ENCODE data around the gene PXDN.

PXDN gene

DNA sequence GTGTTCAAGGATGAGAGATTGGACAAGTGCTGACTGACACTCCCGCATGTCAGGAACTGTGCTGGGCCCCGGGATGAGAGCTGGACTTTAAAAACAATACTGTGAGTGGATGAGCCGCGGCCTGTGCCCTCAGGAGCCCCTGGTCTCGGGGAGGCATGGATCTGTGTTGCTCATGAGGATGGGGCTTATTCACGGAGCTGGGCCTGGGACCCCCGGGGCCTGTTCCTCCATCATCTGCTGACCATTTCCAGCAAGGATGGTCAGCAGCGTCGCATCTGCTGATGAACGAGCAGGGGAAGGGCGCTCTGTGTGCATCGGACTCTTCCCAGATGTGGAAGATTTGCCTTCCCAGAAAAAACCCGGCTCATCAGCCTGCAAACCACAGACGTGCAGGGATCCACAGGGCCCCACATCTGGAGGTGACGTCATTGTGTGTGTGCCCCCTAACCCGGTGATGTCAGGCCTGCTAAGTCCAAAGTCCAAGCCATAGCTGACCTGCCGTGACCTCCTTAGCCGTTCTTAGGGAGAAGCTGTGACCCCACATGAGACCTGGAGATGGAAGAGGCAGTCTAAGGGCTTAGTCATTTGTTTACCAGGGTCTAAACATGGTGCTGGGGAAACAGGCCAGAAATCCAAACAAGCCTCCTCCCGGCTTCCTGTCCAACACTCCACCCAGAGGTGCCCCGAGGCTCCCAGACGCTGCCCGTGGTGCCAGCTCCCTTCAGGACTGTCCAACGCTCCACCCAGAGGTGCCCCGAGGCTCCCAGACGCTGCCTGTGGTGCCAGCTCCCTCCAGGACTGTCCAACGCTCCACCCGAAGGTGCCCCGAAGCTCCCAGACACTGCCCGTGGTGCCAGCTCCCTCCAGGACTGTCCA lies 143.9 kb downstream of the PXDN start:
- DNase-seq (ENCODE audit: low read depth, low spot score) = no peak
- H3K27ac ChIP-seq (ENCODE audit: low read length) = no peak overlapping the region

DNA sequence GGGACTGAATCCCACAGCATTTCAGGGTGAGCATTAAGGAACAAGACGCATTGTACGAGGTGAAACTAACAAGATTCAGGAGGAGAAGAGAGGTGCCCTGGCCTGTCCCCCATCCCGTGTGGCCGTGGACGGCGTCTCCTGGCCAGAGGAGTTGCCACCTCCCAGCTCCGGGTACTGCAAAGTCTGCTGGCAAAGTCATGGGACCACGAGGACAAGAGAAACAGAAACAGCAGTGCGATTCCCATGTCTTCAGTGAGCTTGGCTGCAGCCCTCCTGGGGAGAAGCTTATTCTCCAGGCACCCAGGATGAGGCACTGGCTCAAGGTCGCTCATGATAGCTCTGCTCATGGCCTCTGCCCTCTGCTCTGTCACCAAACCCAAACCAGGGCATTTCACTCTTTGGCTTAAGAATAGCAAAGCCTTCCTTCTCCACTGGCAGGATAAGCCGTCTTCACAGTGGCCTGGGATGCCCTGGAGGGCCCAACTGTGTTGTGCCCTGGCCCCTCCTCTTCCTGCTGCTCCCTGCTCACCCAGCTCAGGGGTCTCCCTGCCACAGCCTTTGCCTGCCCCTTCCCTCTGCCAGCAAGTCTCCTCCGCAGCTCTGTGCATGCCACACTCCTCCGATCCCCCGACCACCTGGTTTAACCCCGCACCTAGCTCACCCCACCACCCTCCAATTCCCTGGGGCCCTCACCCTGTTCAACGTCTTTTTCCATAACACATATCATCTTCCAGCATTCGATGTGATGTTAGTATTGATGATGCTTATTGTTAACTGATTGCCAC lies 144.8 kb downstream of the PXDN start:
- Histone ChIP-seq H3K27ac (ENCODE audit: low read length) (no peak overlapping the region), H3K36me3 (ENCODE audit: control insufficient read depth, insufficient read depth, low read length) (no peaks in the 10 kb centered on the region), H3K9me3 (ENCODE audit: control insufficient read depth, insufficient read depth, low read length) (no peaks in the 10 kb centered on the region), H3K27me3 (ENCODE audit: control insufficient read depth, insufficient read depth, low read length) (no peaks in the 10 kb centered on the region), H3K4me3 (ENCODE audit: low read length) (no peak overlapping the region), H3K4me1 (ENCODE audit: control insufficient read depth, insufficient read depth, low read length) (no peaks in the 10 kb centered on the region)
- no CpG with 5 or more reads among the region's 17 CpGs for WGBS (ENCODE audit: insufficient coverage, insufficient read length)
- no peak for DNase-seq (ENCODE audit: low read depth, low spot score)

More for the DNA sequence above, 143.9 kb downstream of the PXDN start:
- WGBS (ENCODE audit: insufficient coverage, insufficient read length) = no CpG with 5 or more reads among the region's 29 CpGs
- Histone ChIP-seq H3K9me3 (ENCODE audit: control insufficient read depth, insufficient read depth, low read length) (no peaks in the 10 kb centered on the region), H3K36me3 (ENCODE audit: control insufficient read depth, insufficient read depth, low read length) (no peaks in the 10 kb centered on the region), H3K4me1 (ENCODE audit: control insufficient read depth, insufficient read depth, low read length) (peaks cover 2% of the 10 kb centered on the region; the same call in 1 of the 2 replicates), H3K27me3 (ENCODE audit: control insufficient read depth, insufficient read depth, low read length) (no peaks in the 10 kb centered on the region), H3K4me3 (ENCODE audit: low read length) (no peak overlapping the region)

DNA sequence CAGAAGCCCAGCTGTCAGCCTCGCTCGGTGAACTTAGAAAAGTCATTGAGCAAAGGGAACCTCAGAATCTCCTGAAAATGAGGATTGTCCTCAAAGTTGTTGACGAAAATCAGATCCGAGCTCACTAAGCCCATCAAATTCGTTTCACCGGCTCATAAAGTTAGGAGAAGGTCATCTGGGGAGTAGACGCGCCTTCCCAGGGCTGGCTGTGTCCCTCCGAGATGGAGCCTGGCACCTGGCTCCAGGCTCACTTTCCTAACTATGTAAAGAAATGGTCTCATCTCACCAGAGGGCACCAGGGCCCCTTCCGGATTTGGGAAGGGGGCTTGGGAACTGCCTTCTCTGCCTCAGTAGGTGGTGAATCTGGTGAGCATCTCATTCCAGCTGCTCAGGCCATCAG lies 145.5 kb downstream of the PXDN start:
- no CpG with 5 or more reads among the region's 10 CpGs for WGBS (ENCODE audit: insufficient coverage, insufficient read length)
- no peak overlapping the region for H3K27ac ChIP-seq (ENCODE audit: low read length)
- no peaks in the 10 kb centered on the region for H3K27me3 ChIP-seq (ENCODE audit: control insufficient read depth, insufficient read depth, low read length)
- DNase-seq (ENCODE audit: low read depth, low spot score) = no peak
- no peaks in the 10 kb centered on the region for H3K4me1 ChIP-seq (ENCODE audit: control insufficient read depth, insufficient read depth, low read length)
- no peak overlapping the region for H3K4me3 ChIP-seq (ENCODE audit: low read length)
- H3K9me3 ChIP-seq (ENCODE audit: control insufficient read depth, insufficient read depth, low read length) = no peaks in the 10 kb centered on the region
- H3K36me3 ChIP-seq (ENCODE audit: control insufficient read depth, insufficient read depth, low read length) = no peaks in the 10 kb centered on the region

DNA sequence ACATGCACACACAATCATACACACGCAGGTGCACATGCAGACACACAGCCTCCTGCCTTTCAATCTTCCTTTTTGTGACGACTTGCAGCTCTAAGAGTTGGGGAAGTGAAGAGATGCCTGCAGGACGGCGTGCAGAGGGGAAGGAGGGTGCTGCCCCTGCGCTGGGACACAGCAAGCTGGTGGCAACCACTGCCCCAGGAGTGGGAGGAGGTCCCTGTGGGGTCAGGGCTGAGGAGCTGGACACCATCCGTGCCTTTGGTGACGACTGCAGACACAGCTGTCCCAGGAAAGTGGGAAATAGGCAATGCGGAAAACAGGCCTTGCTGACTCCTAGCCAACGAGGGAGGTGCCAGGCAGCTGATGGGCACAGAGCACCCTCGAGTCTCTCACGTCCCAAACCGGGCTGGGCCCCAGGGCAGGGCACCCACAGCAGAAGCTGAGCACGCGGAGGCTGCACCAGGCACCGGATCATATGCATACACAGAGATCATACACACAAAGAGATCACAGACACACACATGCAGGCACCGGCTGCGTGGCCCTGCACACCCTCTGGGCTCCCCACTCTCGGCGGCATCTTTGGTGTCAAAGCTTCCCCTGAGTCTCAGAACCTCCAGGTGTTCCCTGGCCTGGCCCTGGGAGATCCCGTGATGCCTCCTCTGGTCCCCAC lies 146.1 kb downstream of the PXDN start:
- DNase-seq (ENCODE audit: low read depth, low spot score) = no peak

DNA sequence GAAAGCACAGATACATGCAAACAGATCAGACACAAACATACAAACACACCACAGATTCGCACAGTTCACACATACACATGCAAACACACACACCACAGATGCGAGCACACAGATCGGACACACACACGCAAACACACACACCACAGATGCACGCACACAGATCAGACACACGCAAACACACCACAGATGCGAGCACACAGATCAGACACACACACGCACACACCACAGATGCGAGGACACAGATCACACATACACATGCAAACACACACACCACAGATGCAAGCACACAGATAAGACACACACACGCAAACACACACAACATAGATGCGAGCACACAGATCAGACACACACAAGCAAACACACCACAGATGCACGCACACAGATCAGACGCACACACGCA lies 149.0 kb downstream of the PXDN start:
- no peaks in the 10 kb centered on the region for H3K4me1 ChIP-seq (ENCODE audit: control insufficient read depth, insufficient read depth, low read length)
- no CpG with 5 or more reads among the region's 14 CpGs for WGBS (ENCODE audit: insufficient coverage, insufficient read length)

More for the DNA sequence above, 146.1 kb downstream of the PXDN start:
- Histone ChIP-seq H3K36me3 (ENCODE audit: control insufficient read depth, insufficient read depth, low read length) (no peaks in the 10 kb centered on the region), H3K27ac (ENCODE audit: low read length) (no peak overlapping the region), H3K27me3 (ENCODE audit: control insufficient read depth, insufficient read depth, low read length) (no peaks in the 10 kb centered on the region), H3K4me1 (ENCODE audit: control insufficient read depth, insufficient read depth, low read length) (no peaks in the 10 kb centered on the region), H3K9me3 (ENCODE audit: control insufficient read depth, insufficient read depth, low read length) (no peaks in the 10 kb centered on the region), H3K4me3 (ENCODE audit: low read length) (no peak overlapping the region)
- WGBS (ENCODE audit: insufficient coverage, insufficient read length) = no CpG with 5 or more reads among the region's 20 CpGs

DNA sequence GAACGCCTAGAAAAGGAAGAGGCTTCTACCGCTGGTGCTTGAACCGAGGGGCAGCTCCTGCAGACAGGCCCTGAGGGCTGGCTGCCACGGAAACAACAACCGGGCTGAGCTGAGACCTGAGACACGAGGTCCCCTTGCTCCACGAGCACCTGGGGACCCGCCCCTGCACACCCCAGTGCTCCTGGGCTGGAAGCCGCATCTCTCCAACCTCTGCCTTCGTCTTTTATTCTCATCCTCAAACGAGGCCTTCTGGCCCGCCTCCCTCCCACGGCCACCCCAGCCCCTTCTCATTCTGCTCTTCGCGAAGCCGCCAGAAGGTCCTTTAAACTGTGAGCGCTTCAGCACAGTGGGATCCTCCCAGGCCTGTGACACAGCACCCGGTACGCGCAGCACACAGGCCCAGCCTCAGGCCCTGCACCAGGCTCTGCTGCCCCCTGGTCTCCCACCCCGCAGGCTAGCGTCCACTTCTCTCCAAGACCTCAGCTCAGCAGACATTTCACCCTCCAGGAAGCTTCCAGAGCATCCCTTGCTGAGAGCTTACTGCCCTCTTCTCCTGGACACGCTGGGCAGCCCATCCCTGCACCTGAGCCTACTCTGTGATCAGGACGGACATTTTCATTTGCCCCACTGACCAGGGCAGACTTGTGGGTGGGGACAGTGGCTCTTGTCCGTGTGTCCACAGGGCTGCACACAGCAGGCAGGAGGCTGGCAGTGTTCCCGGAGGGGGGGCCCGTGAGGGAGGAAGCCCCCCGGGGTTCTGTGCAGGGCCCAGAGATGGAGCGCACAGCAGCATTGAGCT lies 149.7 kb downstream of the PXDN start:
- no peaks in the 10 kb centered on the region for H3K27me3 ChIP-seq (ENCODE audit: control insufficient read depth, insufficient read depth, low read length)
- DNase-seq (ENCODE audit: low read depth, low spot score) = no peak
- no peaks in the 10 kb centered on the region for H3K4me1 ChIP-seq (ENCODE audit: control insufficient read depth, insufficient read depth, low read length)
- no peaks in the 10 kb centered on the region for H3K36me3 ChIP-seq (ENCODE audit: control insufficient read depth, insufficient read depth, low read length)
- no peak overlapping the region for H3K4me3 ChIP-seq (ENCODE audit: low read length)
- WGBS (ENCODE audit: insufficient coverage, insufficient read length) = no CpG with 5 or more reads among the region's 29 CpGs
- no peak overlapping the region for H3K27ac ChIP-seq (ENCODE audit: low read length)
- H3K9me3 ChIP-seq (ENCODE audit: control insufficient read depth, insufficient read depth, low read length) = no peaks in the 10 kb centered on the region

More for the DNA sequence above, 149.0 kb downstream of the PXDN start:
- no peak for DNase-seq (ENCODE audit: low read depth, low spot score)
- no peaks in the 10 kb centered on the region for H3K9me3 ChIP-seq (ENCODE audit: control insufficient read depth, insufficient read depth, low read length)
- H3K27me3 ChIP-seq (ENCODE audit: control insufficient read depth, insufficient read depth, low read length) = no peaks in the 10 kb centered on the region
- H3K36me3 ChIP-seq (ENCODE audit: control insufficient read depth, insufficient read depth, low read length) = no peaks in the 10 kb centered on the region
- H3K27ac ChIP-seq (ENCODE audit: low read length) = no peak overlapping the region
- H3K4me3 ChIP-seq (ENCODE audit: low read length) = no peak overlapping the region

DNA sequence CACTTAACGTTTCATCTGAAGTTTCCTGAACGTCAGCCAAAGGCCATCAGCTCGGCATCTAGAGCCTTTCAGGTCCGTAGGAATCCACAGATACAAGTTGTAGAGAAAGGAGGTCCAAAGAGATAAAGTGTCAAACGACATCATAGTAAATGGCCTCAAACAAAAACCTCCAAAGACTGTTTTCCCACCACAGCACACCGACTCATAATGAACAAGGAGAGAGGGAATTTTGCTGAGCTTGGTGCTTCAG lies 150.3 kb downstream of the PXDN start:
- no peak for DNase-seq (ENCODE audit: low read depth, low spot score)
- H3K4me3 ChIP-seq (ENCODE audit: low read length) = no peak overlapping the region
- H3K9me3 ChIP-seq (ENCODE audit: control insufficient read depth, insufficient read depth, low read length) = no peaks in the 10 kb centered on the region
- H3K27me3 ChIP-seq (ENCODE audit: control insufficient read depth, insufficient read depth, low read length) = no peaks in the 10 kb centered on the region
- no peak overlapping the region for H3K27ac ChIP-seq (ENCODE audit: low read length)
- WGBS (ENCODE audit: insufficient coverage, insufficient read length) = no CpG with 5 or more reads among the region's 6 CpGs
- no peaks in the 10 kb centered on the region for H3K36me3 ChIP-seq (ENCODE audit: control insufficient read depth, insufficient read depth, low read length)
- H3K4me1 ChIP-seq (ENCODE audit: control insufficient read depth, insufficient read depth, low read length) = no peaks in the 10 kb centered on the region

DNA sequence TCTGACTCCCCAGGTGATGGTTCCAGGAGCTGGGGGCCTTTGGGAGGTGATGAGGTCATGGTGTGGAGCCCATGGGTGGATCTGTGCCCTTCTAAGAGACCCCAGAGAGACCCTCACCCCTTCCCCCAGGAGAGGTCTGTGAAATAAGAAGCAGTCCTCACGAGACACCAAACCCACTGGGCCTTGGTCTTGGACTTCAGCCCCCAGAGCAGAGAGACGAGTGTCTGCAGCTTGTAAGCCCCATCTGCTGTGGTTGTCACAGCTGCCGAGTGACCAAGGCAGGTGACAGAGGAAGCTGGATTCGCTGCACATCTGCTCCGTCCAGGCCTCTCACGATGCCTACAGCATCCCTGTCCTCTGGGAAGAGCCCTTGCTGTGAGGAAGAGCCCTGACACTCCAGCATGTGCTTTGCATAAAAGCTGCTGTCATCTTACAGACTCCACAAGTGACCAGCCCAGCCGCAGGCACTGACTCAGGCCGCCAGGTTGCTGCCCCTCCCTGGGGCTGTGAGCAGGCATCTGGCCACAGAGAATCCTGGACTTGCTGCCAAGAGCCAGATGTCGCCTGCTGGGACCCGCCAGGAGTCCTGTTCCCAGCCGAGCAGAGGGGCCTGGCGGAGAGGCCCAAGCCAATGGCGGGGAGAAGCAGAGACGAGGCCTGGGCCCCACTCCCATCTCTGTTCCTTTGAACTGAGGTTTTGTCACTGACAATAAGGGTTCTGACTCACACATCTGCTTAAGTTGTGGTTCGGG lies 150.8 kb downstream of the PXDN start:
- Histone ChIP-seq H3K27me3 (ENCODE audit: control insufficient read depth, insufficient read depth, low read length) (no peaks in the 10 kb centered on the region), H3K4me3 (ENCODE audit: low read length) (no peak overlapping the region), H3K27ac (ENCODE audit: low read length) (no peak overlapping the region), H3K36me3 (ENCODE audit: control insufficient read depth, insufficient read depth, low read length) (no peaks in the 10 kb centered on the region), H3K9me3 (ENCODE audit: control insufficient read depth, insufficient read depth, low read length) (no peaks in the 10 kb centered on the region), H3K4me1 (ENCODE audit: control insufficient read depth, insufficient read depth, low read length) (no peaks in the 10 kb centered on the region)
- no CpG with 5 or more reads among the region's 15 CpGs for WGBS (ENCODE audit: insufficient coverage, insufficient read length)
- DNase-seq (ENCODE audit: low read depth, low spot score) = no peak

DNA sequence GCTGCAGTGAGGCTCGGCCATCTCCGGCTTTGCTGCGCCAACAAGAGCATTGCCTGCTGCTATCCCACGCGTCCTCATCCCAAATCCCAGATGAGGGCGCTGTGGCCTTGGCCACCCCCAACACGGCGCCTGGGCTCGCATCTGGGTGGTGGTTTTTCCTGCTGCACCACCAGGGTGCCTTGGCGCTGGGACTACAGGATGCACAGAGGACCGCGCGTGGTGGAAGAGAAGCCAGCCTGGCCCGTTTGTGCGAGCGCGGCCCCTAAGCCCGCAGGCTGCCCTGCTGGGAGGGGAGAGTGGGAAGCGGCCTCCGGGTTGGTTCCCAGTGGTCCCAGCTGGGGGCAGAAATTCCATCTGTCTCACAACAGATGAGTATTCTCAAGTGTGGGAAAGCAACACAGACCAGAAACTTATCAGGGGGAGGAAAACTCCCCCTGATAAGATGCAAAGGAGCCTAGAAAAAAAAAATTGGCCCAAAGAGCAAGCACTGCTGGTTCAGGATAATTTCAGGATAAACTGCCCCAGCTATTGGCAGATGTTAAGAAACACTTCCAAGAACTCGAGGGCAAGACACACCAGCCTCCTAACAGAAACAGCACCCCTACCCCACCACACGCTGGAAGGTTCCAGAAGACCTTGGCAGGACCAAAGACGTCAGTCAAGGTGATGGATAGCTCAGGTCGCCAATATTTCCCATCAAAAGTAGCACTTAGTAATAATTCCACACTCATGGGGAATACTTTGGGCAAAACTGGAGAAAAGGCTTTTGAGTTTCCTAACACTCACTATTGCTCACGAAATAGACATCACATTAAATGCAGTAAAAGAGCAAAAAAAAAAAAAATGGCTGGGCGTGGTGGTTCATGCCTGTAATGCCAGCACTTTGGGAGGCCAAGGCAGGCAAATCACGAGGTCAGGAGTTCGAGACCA lies 152.1 kb downstream of the PXDN start:
- no CpG with 5 or more reads among the region's 28 CpGs for WGBS (ENCODE audit: insufficient coverage, insufficient read length)
- Histone ChIP-seq H3K27me3 (ENCODE audit: control insufficient read depth, insufficient read depth, low read length) (no peaks in the 10 kb centered on the region), H3K9me3 (ENCODE audit: control insufficient read depth, insufficient read depth, low read length) (no peaks in the 10 kb centered on the region), H3K4me1 (ENCODE audit: control insufficient read depth, insufficient read depth, low read length) (no peaks in the 10 kb centered on the region), H3K36me3 (ENCODE audit: control insufficient read depth, insufficient read depth, low read length) (no peaks in the 10 kb centered on the region), H3K27ac (ENCODE audit: low read length) (no peak overlapping the region), H3K4me3 (ENCODE audit: low read length) (no peak overlapping the region)
- peak; percentile 68 for DNase-seq (ENCODE audit: low read depth, low spot score)
